ENCODE results near the gene LPCAT3.

The LPCAT3 gene

DNA sequence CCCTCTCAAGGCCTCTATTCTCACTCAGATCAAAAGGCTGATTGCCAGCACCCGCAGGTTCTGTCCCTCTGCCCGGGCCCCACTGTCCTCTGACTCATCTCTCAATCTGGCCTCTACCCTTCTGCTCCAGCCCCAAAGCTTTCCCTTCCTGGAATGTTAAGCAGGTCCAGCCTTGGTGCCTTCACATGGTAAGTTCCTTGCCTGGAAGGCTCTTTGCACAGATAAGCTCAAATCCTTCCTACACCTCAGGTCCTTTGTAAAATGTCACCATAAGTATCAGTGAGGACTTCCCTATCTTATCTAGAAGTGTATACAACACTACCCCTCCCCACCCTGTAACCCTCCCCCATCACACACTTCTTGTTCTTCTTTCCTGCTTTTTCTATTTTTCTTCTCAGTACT, 22.2 kb downstream of the LPCAT3 start:
- no peak for DNase-seq

DNA sequence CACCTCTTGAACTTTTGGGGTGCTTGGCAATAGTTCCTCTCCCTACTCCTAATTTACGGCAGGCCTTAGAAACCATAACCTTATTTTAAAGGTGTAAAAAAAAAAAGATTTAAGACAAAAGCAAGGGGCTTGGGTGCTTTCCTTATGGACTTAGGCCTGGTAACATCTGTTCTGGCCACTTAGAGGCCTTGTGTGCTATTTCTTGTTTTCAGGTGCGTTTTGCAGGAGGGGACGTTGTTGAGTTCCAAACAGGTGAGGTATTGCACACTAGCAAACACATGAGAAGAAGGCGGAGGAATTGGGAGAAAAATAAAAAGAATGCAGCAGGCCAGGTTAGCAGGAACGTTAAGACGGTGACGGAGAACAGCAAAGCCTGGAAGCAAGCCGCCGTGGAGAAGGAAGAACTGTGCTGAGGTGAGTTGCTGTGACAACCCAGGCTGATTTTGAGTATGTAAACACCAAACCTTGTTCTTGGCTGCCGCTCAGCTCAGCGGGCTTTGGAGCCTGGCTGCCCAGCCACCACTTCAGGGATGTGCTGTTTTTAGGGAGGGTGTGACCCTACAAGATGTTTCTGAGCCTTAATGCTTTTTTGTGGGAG, 30.2 kb downstream of the LPCAT3 start:
- DNase-seq: no peak

DNA sequence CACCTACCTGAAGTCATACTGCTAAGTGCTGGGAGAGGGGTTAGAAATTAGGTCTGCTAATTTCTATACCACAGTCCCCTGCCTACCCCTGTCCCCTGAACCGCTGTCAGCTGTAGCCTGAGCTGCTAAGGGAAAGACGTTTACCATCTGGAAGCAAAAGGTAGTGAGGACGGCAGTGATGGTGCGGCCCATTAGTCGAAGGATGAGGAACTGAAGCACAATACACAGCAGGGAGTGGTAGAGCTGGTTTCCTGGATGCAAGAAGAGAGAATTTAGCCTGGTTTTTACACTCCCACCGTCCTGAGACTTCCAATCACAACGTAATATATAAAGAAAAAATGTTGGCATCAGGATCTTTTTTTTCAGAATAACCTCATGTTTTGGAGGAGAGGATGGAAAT, 35.7 kb downstream of the LPCAT3 start:
- DNase-seq: no peak

DNA sequence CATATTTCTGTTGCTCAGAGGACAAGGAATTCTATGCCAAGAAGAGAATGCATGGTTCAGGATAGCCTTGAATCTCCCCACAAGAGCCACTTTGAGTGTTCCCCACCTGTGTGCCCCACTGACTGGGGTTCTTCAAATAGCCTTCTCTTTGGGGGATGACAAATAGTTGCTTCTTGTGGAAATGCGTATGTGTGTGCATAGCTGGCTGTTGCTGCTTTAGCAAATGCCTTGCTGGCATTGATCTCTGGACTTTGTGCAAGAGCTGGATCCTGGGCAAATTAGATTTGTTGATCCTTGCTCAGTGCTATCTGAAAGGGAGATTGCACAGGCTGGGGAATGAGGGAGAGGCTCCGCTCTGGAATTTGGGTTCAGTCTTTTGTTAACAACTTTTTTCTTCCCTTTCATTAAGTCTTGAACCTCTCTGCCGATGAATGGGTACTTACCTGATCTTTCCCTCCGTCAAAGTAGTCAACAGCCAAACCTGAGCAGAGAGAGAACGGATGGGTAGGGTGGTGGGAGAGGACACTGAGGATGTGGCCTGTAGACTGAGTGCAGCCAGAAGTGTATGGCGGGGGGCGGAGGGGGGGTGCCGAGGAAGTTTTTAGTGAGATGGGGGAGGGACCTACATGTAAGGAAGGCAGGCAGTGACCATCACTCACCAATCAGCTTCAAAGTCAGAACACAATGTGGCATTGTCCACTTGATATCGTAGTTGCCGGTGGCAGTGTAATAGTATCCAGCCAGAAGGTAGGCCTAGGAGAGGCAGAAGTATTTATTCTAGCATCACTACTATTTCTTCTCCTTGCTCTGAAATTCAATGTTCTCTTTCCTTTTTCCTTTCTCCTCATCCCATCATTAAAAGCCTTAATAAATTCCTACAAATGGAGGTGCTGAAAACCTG, 36.9 kb downstream of the LPCAT3 start:
- DNase-seq: no peak

DNA sequence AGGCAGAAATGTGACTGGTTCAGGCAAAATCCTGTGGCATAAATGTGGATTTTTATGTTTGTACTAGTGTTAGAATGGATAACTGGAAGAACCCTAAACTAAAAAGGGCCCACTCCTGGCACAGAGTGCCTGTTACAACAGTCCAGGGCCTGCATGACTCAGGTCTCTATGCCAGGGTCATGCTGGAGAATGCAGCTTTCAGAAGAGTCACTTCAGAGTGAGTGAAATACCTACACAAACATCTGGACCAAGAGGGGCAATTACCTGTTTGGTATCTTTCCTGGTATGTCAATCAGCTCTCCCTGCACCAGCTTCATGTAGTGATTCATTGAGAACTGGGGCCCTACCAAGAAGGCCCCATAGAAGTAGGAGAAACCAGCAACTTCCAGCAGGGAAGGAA, 37.5 kb downstream of the LPCAT3 start:
- DNase-seq: no peak

DNA sequence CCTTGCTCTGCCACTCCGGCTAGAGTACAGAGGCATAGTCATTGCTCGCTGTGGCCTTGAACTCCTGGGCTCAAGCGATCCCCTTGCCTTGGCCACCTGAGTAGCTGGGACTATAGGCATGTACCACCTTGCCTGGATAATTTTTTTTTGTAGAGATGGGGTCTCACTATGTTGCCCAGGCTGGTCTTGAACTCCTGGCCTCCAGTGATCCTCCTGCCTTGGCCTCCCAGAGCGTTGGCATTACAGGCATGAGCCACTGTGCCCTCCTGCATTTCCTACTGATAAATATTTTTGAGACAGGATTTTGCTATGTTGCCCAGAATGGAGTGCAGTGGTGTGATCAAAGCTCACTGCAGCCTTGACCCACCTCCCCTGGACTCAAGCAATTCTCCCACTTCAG, 38.2 kb downstream of the LPCAT3 start:
- no peak for DNase-seq

DNA sequence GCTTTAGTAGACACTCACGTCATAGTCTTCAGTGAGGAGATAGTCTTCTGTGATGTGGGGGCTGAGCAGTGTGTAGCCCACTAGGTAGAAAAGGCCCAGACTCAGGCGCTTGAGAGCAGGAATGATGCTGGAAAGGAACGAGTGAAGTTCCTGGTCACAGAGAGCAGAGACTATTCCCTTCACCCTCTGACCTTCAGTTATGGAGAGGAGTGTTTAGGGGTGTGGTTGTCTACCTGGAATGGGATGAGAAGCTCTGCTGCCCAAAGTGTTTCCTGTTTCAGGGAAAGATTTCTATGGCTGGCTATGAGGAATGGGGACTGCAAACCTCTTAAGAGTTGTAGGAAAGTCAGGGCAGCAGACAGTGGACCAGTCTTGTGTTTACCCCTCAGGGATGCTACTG, 38.8 kb downstream of the LPCAT3 start:
- DNase-seq: no peak

DNA sequence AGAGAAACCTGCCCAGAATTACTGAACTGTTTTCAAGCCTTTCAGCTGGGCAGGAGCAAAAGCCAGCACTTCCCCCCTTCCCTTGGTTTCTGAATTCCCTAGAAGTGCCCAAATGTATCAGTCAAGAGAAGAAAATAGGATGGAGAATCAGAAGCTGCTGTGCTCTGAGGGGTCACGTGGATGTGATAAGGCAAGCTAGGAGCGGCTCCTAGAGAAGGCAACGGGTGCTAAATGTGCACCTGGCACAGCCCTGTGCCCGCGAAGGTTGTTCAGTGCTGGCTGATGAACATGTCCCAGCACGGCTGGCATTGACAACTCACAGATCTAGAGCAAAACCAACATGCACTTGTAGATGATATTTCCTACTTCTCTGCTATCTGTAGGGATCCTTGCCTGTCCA, 39.3 kb downstream of the LPCAT3 start:
- DNase-seq: no peak

DNA sequence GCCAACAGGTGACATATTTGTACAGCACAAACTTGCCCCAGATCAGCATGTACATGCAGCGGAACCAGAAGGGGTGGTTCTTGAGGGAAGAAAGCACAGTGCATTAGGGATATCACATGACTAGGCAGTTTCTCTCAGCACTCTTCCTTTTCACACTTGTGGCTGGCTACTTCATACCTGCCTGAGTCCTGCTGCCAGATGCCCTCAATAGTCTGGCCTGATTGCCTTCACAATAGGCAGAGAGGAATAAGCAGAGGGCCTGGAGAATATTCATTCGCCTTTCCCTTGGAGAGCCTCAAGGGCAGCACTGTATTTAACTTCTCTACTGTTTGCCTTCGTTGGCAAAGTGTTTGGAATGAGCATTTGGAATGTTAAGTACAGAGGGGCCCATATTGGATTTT, 39.7 kb downstream of the LPCAT3 start:
- DNase-seq: no peak

DNA sequence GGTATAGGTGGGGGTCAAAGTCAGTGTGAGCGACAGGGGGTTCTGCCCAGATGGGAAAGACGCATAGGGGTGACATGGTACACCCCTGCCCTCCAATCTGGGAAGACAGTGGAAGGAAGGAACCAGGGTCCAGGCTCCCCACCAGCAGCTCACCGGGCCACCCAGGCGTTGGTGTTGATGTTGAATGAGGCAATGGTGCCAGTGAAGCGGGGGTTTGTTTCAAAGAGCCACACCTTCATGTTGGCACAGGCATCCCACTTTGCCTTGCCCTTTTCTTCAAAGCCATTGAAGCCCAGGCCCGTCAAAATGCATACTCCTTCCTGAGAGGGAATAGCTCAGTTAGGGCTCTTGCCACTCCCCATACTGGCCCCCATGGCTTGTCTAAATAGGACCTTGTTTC, 40.1 kb downstream of the LPCAT3 start:
- DNase-seq: no peak

DNA sequence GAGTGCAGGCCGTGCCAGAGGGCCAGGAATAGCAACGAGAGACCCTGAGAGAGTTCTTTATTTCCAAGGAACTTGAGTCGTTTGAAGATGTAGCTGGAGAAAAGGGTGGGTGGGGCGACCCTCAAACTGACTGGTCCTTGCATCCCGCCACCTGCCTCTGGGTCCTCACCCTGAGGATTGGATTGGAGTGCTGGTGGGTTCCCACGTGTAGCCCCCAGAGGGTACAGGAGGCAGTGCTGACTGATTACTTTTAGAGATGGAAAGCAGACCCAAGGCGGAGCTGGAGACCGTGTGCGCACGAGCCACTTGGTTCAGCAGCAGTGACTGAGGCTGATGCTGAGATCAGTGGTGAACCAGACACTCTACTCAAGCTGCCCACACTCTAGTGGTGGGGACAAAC, 40.6 kb downstream of the LPCAT3 start:
- no peak for DNase-seq

DNA sequence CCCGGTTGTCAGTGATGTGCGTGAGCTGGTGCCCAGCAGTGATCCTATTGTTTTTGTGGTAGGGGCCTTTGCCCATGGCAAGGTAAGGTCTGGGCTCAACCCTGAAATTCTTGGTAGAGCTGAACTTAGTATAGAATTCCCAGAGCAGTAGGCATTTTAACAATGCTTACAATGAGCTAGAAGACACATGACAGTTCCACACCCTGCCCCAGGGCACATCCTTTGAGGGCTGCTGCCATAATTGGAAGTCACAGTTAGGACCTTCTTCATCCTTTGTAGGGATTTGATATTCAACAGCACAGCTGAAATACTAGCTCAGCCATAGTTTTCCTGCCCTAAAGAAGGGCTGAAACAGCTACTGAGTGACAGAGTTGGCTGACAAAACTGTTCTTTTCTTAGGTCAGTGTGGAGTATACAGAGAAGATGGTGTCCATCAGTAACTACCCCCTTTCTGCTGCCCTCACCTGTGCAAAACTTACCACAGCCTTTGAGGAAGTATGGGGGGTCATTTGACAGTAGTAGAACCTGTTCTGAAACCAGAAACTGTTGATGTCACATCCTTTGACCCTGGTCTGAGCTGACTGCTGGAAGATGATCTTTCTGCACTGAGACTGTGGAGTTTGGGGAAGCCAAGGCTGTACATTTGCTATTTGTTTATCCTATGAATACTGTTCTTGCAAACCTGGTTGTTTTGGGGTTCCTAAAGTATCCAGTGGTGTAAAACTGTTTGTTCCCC, 42.8 kb downstream of the LPCAT3 start:
- no peak for DNase-seq

DNA sequence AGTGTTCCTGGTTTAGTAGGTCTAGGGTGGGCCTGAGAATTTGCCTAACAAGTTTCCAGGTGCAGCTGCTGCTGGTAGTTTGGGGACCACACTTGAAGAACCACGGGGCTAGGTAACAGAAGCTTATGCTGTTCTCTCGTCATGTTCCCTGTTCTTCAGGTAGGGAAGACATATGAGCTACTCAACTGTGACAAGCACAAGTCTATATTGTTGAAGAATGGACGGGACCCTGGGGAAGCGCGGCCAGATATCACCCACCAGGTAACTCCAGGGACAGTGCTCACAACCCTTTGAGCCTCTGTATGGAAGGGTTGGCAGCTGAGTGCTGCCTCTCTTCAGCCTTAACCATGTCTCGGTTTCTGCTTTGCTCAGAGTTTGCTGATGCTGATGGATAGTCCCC, 44.1 kb downstream of the LPCAT3 start:
- DNase-seq: no peak

DNA sequence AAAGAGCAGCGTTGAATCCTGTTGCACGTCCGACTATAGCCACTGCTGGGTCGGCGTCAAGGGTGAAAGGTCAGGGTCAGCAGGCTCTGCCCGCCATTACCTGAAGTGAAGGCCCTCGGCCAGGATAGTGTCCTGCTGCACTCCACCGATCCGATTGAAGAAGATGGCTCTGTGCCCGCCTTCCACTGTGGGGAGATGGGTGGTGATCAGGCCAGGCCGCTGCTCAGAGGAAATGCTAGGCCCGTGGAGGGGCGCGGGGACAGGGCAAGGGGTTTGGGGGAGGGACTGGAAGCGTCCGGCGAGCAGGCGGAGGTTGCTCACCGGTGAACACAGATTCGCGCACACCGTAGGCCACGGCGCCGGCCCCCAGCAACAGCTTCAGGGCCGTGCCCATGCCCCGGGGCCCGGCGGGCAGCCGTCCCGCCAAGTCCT, 48.2 kb downstream of the LPCAT3 start:
- peak; percentile 72 for DNase-seq

DNA sequence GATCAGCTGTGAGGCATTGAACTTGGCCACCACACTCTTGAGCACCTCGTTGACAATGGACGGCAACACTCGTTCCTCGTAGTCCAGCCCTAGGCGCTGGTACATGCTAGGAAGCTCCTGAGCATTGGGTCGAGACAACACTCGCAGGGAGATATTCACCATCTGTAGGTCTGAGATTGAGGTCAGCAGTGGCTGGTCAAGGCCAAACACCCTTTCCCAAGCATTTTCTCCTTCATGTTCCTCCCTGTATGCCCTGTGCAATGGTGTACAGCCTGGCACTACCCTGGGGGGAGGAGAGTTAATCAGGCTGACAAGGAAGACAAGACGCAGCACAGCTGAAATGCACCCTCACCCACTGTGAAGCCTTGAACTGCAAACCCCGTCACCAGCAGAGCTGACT, 49.9 kb downstream of the LPCAT3 start:
- DNase-seq: no peak

DNA sequence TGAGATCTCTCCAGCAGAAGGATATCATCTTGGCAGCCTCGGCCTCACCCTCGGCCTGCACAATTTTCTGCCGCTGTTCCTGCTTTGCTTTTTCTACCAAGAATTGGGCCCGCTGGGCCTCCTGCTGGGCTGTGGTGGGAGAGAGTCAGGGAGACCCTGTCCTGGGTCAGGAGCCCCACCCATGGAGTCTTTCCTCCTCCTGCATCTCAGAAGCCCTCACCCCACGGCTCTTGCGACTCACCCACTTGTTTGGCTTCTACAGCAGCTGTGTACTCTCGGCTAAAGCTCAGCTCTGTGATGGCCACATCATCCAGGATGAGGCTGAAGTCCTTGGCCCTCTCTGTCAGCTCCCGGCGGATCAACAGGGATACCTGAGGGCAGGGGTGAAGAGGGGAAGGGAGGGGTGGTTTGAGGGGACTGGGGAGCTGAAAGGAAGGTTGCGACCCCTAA, 50.6 kb downstream of the LPCAT3 start:
- DNase-seq: no peak

DNA sequence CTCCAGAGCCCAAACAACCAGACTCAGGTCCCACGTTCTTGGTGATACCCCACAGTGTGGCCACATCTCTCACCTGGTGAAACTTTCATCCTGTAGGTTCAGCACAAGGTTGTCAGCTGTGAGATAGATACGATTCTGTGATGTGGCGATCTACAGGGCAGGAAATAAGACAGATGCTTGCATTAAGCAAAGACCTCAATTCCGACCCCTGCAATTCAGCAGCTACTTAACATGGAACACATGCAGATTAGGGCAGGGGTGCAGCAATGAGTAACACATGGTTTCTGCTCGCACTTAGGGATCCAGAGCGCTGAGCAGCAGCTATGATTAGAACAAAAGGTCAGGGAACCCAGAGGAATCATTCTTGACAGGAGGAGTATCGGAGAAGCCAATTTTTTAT, 51.9 kb downstream of the LPCAT3 start:
- no peak for DNase-seq

DNA sequence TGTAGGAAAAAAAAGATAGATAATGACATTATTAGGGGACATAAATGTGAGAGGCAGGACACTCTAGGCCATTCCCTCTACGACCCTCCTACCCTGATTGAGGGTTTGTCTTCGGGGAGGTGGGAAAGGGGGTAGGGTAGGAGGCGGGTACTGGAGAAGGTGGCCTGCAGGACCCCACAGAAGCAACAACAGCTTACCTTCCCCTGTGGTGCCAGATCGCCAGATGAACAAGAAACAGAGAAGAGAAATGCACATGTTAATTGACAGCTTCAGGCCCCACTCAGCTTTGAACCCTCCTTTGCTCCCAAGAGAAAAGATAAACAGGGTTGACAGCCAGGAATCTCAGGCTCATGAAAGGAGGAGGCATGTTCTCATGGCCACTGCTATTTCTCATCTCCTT, 52.6 kb downstream of the LPCAT3 start:
- no peak for DNase-seq

DNA sequence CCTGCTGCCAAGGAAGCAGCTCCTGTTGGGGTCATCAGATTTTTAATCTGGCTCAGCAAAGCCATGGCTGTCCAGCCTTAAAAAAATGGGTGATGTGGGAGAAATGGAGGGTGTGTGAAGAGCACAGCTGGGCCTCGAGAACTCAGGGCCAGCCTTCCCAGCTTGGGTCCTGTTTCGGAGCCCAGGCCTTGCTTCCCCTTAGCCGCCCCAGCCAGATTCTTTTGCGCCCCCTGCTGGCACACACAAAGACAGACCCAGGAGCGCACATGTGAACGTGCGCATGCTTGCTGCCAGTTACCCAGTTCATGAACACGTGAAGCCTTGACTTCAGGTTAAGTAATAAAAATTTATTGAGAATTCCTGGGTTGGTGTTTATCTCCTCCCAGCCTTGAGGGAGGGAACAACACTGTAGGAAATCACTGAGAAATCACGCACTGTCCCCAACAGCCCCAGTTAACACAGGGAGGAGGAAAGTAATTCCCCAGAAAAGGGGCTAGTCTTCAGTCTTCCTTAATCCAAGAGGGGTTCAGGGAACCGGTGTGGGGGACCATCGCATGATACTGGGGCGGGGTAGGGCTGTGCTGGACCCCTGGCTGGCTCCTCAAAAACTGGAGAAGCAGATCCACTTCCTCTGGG, 53.1 kb downstream of the LPCAT3 start:
- DNase-seq: peak; percentile 97

DNA sequence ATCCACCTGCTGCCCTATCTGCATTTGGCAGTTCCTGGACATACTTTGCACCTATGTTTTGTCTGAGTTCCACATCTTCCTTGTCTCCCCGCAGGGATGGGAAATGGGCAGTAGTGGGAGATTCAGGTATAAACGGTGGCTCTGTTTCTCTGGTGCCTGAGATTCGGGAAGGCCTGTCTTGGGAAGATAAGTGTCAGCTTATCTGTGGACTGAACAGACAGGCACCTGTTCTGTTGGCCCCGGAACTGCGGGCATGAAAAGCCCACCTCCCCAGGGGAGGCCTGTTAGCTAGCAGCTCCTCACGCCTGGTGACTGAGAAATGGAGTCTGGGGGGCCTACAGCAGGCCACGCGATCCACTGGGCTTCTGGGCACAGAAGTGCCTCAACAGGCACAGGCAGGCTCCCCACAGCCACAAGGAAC, 53.7 kb downstream of the LPCAT3 start:
- no peak for DNase-seq

DNA sequence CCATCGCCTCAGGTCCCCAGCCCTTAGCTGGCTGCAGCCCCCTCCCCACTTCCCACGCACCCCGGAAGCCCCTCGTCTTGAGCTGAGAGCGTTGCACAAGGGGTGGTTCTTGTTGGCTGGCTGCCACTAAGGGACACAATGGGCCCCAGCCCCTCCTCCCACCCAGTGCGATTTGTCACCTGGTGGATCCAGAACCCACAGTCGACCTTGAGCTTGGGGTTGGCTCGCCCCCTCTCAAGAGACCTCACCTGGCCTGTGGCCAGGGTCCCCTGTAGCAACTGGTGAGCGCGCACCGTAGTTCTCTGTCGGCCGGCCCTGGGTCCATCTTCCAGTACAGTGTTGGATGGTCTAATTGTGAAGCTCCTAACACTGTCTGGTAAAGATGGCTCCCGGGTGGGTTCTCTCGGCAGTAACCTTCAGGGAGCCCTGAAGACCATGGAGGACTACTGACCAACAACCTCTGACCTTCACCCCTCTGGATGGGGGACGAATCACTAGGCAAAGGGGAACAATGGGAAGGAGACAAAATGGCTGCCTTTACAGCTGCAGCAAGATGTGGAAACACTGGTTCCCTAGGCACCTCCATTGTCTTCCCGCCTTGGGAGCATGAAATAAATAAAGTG, 54.4 kb downstream of the LPCAT3 start:
- DNase-seq: peak; percentile 88

DNA sequence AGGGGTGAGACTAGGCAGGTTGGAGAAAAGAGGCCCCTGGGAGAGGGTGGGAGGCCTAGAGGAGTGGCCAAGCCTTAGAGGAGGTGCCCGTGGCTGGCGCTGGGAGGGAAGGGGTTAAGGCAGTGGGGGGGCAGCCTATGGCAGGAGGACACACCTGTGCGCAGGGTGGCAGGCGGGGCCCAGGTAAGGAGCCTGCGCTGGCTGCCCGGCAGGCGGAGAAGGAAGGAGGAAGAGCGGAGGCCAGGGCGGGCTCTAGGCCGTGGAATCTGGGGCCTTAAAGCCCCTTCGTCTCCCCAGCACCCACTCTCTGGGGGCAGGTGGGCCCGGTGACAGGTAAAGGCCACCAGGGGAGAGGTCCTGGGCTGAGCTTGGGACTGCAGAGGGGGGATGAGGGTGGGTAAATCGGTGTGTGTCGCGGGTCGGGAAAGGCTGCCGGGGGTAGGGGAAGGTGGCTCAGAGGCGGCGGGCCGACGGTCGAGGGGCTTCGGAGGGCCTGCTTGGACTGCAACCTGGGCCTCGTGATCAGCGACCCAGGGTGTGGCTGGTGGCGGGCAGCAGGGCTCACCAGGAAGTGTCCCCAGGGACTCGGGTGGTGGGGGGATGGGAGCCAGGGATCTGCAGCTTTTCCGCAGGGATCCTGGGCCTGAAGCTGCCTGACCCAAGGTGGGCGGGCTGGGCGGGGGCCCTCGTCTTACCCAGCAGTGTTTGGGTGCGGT, 55.1 kb downstream of the LPCAT3 start:
- DNase-seq: peak; percentile 100
